Fibroblast of villous mesenchyme (primary cell): ENCODE data around the gene TBC1D25. TPM values are rescaled to one million over a fixed set of nuclear protein-coding genes. Genes with fewer than 3 reads are reported as not detected.
A peak's percentile ranks its signal among the peaks of the same experiment; 100 is the strongest.
"Not testable (repeated sequence)": the region's sequence is repeated elsewhere in the genome, so short reads cannot be mapped to it uniquely, and the experiment has no call there.

Source experiments
- DNase-seq: peaks from one replicate; pipeline ENCODE4 v3.0.0-alpha.2; 2010; ENCODE audit warnings: low read depth
- H3K4me3 ChIP-seq: 2 replicates; pipeline ENCODE4 v1.5.1; 2011; ENCODE audit warnings: low read depth, mild to moderate bottlenecking, low read length
- total RNA-seq: library from RNA; depleted of rRNA; stranded (reverse); fragments of >200 nt; gene quantifications from 2 replicates; pipeline ENCODE4 v1.2.3, GENCODE V29; 2012
- TF ChIP-seq, protein P1 (sequence below): IDR thresholded peaks from 2 replicates; pipeline ENCODE4 v1.5.1; 2012; ENCODE audit warnings: low read depth, mild to moderate bottlenecking, low read length; ENCODE audit not compliant: insufficient read depth

Gene TBC1D25
- total RNA-seq, 1 donor = 7.8 TPM

DNA sequence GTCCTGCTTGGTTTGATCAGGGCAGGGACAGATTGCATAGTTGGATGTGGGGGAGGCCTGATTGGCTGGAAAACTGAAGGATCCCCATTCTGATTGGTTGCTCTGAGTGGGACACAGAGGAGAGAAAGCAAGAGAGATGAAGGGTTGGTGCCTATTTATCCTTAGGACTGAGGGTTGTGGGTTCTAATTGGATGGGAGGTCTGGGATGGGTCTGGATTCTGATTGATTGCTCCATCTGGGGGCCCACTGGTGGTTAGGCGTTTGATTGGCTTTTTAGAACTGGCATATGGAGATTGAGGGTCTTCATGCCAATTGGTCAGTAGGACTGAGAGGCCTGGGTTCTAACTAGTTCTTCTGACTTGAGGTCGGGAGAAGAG, 18.6 kb upstream of the TBC1D25 start:
- H3K4me3 ChIP-seq = peak overlapping the region; percentile 72

DNA sequence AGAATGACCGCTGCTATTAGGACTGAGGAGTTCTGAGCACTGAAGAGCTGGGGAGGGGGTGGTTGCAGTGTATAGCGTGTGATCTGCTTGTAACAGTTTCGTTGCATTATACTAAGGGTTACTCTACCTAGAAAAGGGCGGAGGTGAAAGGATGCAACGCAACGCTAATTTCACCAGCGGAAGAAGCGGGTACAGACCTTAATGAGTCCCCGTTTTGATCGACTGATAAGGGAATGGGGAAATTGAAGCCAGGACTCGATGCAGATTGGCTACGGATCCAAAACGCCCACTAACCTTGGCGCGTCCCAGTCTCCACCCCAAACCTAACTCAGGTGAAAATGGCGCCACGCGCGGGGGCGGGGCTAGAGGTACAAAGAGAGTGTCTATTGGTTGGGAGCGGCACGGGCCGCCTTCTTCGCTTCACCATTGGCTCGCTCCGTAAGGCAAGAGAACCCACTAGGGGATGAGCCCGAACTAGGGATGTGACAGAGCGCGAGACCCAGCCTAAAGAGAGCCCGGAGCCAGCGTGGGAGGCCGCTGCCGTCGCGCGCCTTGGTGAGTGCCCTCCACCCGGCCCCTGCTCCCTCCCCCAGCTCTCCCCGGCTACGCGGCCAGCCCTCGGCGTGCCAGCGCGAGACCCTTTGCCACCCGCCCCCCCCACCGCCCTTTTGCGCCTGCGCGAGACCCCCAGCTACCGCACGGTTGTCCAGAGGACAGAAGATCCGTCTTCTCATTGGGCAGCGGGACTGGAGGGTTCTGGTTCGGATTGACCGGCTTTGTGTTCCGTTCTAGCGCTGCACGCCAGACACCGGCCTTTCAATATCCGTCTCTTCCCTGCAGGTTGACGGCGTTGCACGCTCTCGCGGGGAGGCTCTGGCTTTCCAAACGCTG, 17.9 kb upstream of the TBC1D25 start, which contains the start of gene EBP:
Gene EBP (plus strand): TSS at position 456 of the 891 bp plus-strand sequence. CDS start 1,964 bp downstream, outside the sequence.
- TF ChIP-seq, protein P1, sequence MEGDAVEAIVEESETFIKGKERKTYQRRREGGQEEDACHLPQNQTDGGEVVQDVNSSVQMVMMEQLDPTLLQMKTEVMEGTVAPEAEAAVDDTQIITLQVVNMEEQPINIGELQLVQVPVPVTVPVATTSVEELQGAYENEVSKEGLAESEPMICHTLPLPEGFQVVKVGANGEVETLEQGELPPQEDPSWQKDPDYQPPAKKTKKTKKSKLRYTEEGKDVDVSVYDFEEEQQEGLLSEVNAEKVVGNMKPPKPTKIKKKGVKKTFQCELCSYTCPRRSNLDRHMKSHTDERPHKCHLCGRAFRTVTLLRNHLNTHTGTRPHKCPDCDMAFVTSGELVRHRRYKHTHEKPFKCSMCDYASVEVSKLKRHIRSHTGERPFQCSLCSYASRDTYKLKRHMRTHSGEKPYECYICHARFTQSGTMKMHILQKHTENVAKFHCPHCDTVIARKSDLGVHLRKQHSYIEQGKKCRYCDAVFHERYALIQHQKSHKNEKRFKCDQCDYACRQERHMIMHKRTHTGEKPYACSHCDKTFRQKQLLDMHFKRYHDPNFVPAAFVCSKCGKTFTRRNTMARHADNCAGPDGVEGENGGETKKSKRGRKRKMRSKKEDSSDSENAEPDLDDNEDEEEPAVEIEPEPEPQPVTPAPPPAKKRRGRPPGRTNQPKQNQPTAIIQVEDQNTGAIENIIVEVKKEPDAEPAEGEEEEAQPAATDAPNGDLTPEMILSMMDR = no peak
- DNase-seq = peak; percentile 80
- peak within 1 kb of the TSS; percentile 72 for H3K4me3 ChIP-seq

More for the DNA sequence above, 18.6 kb upstream of the TBC1D25 start:
- no peak for DNase-seq
- TF ChIP-seq, protein P1 = no peak

GRCh38 chrX:48522291-48522690, 17.2 kb upstream of the TBC1D25 start:
- TF ChIP-seq, protein P1 = no peak
- no peak for DNase-seq
- H3K4me3 ChIP-seq = peak overlapping the region; percentile 72

GRCh38 chrX:48523682-48524081, 15.8 kb upstream of the TBC1D25 start:
- no peak for DNase-seq
- TF ChIP-seq, protein P1 = no peak
- no peak overlapping the region for H3K4me3 ChIP-seq

- H3K4me3 ChIP-seq, DNase-seq: not testable (repeated sequence)
Observed at GRCh38 chrX:48525853-48526252, 13.7 kb upstream of the TBC1D25 start.

- TF ChIP-seq, protein P1 = no peak
- H3K4me3 ChIP-seq = no peak overlapping the region
- DNase-seq = no peak
Observed at GRCh38 chrX:48530736-48531135, 8.8 kb upstream of the TBC1D25 start.

DNA sequence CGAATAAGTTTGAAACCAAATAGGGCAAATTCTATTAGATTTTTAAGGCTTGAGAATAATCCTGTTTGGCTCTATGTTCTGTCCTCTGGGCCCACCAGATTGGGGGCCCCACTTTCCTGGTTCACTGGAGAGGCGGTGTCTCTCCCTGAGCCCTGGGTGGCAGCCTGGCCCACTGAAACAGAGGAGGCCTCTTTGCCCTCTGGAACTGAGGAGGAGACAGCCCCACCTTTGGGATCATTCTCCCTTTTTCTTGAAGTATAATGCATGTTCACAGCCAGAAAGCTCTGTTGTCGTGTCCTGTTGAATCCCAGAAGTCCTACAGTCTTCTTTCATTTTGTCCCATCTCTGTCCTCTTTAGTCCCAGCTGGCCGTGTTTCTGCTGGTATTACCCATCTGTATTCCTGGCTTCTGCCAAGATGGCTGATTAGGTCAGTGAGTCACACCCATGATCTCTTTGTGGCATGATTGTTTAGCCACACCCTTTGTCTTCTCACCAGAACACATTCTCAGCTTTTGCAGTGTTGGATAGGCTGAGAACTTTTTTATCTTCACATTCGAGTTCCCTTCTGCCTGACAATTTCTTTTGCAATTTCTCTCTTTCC, 8.1 kb upstream of the TBC1D25 start:
- TF ChIP-seq, protein P1 = no peak
- peak; percentile 66 for DNase-seq
- H3K4me3 ChIP-seq = no peak overlapping the region
